BLaER1 treated with 17β-estradiol and CSF1 and Interleukin-3, amounts not matched to agents 10 nM and 100 nM (cell line): ENCODE data around the gene CCDC33.

Experiments used
- H3K27ac ChIP-seq, 11 experiments: shearing (Covaris generic); formaldehyde crosslinking; 2 replicates each; pipeline ENCODE4 v1.8.1; 2022
- H3K27me3 ChIP-seq, 11 experiments: shearing (Covaris generic); formaldehyde crosslinking; 2 replicates each; pipeline ENCODE4 v1.8.1; 2022
- H3K36me3 ChIP-seq, 11 experiments: shearing (Covaris generic); formaldehyde crosslinking; 2 replicates each; pipeline ENCODE4 v1.8.1; 2022
- H3K4me1 ChIP-seq, 10 experiments: shearing (Covaris generic); formaldehyde crosslinking; 2 replicates each; pipeline ENCODE4 v1.8.1; 2022
- H3K4me2 ChIP-seq, 11 experiments: shearing (Covaris generic); formaldehyde crosslinking; 2 replicates each; pipeline ENCODE4 v1.8.1; 2022
- H3K4me3 ChIP-seq, 10 experiments: shearing (Covaris generic); formaldehyde crosslinking; 2 replicates each; pipeline ENCODE4 v1.8.1; 2022
- H3K9ac ChIP-seq, 11 experiments: shearing (Covaris generic); formaldehyde crosslinking; 2 replicates each; pipeline ENCODE4 v1.8.1; 2022
- H3K9me3 ChIP-seq, 11 experiments: shearing (Covaris generic); formaldehyde crosslinking; replicated peaks in 1 of 11; 2 replicates each; pipeline ENCODE4 v1.8.1; 2022
- H4K20me1 ChIP-seq, 11 experiments: shearing (Covaris generic); formaldehyde crosslinking; 2 replicates each; pipeline ENCODE4 v1.8.1; 2022
- Cebpa-rat ChIP-seq, 11 experiments: shearing (Covaris generic); IDR thresholded peaks; 2 replicates each; pipeline ENCODE4 v1.8.1; 2022

Gene CCDC33

DNA sequence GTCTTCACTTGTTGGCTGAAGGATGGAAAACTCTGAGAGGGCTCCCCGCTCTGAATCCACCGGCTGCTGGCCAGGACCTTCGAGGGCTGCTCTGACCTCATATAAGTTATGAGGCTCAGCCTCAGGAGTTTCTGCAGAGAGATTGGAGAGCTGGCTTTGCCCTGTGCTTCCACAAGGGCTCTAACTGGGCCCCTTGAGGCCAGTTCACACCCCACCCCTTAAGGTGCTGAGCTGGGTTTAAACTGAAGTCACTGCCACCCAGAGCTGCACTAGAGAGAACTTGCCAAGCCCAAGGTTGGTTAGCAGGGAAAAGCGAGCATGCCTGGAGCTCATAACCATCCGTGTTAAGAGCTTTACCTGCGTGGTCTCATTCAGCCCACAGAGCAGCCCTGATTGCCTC is 2.8 kb upstream of the CCDC33 start:
- Histone ChIP-seq H3K4me3 (no peak overlapping the region), H3K9me3 (no peaks in the 10 kb centered on the region), H4K20me1 (peaks cover 0 to 4% (median 0%) of the 10 kb centered on the region in 11 experiments; a peak in 2 of 22 replicates), H3K27me3 (no peaks in the 10 kb centered on the region), H3K4me1 (peaks cover 0 to 16% (median 12%) of the 10 kb centered on the region in 10 experiments; a peak in 9 of 20 replicates), H3K9ac (no peak overlapping the region), H3K27ac (no peak overlapping the region), H3K36me3 (no peaks in the 10 kb centered on the region), H3K4me2 (no peak overlapping the region)
- TF ChIP-seq Cebpa-rat (IDR thresholded peaks at IDR 0.05): no peak

DNA sequence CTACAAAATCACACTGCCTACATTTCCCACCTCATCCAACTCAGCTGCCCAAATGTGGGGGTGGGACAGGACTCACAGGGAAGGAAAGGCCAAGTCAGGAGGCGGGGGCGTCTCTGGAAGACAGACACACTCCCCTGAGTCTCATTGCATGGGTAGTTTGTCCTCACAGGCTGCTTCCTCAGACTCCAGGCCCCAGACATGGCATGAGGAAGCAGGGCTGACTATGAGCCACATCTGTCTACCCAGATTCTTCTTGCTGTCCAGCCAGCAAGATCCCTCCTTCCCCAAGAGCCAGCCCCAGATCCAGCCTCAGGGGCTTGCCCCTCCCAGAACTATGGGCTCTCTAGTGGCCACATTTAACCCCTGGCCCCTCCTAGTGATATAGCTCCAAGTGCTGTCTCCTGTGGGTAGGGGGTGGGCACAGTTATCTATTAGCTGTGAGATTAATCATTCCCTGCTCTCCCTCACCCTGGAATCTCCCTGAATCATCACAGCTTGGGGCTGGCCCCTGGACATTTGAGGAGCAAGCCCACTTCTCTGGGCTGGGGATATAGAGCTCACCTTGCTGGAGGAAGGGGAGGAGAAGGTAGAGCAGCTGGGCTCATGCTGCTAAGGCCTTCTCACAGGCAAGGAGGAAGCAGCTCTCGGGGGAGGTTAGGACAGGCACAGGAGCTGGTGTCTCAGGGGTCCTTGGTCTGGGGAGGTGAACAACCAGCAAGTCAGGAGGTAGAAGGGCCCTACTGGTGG is 2.1 kb upstream of the CCDC33 start:
- TF ChIP-seq Cebpa-rat (IDR thresholded peaks at IDR 0.05): no peak
- Histone ChIP-seq H3K4me2 (peak overlapping the region in 6 of 11 experiments; percentile 0 to 39 (median 22); a peak in 7 of 22 replicates), H3K9me3 (no peaks in the 10 kb centered on the region), H3K9ac (no peak overlapping the region), H3K27me3 (no peaks in the 10 kb centered on the region), H3K36me3 (no peaks in the 10 kb centered on the region), H3K4me1 (peaks cover 0 to 16% (median 13%) of the 10 kb centered on the region in 10 experiments; a peak in 9 of 20 replicates), H3K4me3 (no peak overlapping the region), H3K27ac (no peak overlapping the region), H4K20me1 (peaks cover 0 to 4% (median 0%) of the 10 kb centered on the region in 11 experiments; a peak in 2 of 22 replicates)

DNA sequence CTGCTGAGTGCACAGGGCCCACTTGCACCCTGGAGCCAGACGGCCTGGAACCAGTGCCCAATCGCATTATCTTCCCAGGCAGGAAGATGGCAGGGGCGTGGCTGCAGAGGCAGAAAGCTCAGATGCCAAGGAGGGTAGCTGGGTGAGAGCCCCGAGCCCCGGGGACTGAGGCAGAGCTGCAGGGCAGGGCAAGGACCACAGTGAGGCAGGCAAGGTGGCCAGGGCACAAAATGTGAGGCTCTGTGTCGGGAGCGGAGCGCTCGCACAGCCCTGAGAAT is 1.6 kb upstream of the CCDC33 start:
- H3K4me3 ChIP-seq: no peak overlapping the region
- TF ChIP-seq Cebpa-rat (IDR thresholded peaks at IDR 0.05): no peak
- H3K9me3 ChIP-seq: no peaks in the 10 kb centered on the region
- H3K27me3 ChIP-seq: no peaks in the 10 kb centered on the region
- no peak overlapping the region for H3K9ac ChIP-seq
- H3K4me2 ChIP-seq: peak overlapping the region in 6 of 11 experiments; percentile 0 to 39 (median 22); a peak in 7 of 22 replicates
- no peak overlapping the region for H3K27ac ChIP-seq
- peaks cover 0 to 20% (median 15%) of the 10 kb centered on the region in 10 experiments; a peak in 13 of 20 replicates for H3K4me1 ChIP-seq
- H3K36me3 ChIP-seq: no peaks in the 10 kb centered on the region
- peaks cover 0 to 4% (median 0%) of the 10 kb centered on the region in 11 experiments; a peak in 2 of 22 replicates for H4K20me1 ChIP-seq

DNA sequence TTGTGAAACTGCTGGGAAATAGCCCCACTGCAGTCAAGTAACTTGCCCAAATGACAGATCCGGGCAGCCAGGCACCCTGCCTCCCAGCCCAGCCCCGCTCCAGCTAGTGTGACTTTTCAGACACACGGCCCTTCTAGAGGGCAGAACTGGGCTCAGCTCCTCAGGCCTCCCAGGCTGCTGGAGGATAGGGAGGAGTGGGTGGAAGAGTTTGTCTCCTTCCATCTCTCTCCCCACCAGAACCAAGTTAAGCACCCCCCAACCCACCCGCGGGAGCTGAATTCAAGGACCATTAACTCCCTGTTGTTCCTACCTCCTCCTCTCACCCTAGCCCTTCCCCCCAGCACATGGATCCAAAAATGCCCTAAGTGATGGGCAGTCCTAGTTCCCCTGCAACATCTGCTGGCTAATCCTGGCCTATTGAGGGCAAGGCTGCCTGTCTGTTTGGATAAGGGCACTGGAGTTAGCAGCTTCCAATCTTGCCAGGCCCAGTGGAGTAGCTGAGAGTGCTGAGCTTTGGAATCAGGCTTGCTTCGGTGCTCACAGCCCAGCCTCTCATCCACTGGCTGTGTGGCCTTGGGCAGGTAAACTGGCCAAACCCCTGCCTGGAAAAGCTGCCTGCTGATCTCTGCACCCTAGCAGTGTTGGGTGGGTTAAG is 3.1 kb downstream of the CCDC33 start:
- H3K9me3 ChIP-seq: no peaks in the 10 kb centered on the region
- H3K9ac ChIP-seq: no peak overlapping the region
- no peaks in the 10 kb centered on the region for H3K27me3 ChIP-seq
- no peak overlapping the region for H3K4me3 ChIP-seq
- peaks cover 5 to 26% (median 22%) of the 10 kb centered on the region in 10 experiments; a peak in 17 of 20 replicates for H3K4me1 ChIP-seq
- no peak for TF ChIP-seq Cebpa-rat (IDR thresholded peaks at IDR 0.05)
- no peak overlapping the region for H3K27ac ChIP-seq
- peak overlapping the region in 6 of 11 experiments; percentile 40 to 60 (median 56); a peak in 9 of 22 replicates for H3K4me2 ChIP-seq
- H4K20me1 ChIP-seq: peaks cover 0 to 4% (median 0%) of the 10 kb centered on the region in 11 experiments; a peak in 3 of 22 replicates
- no peaks in the 10 kb centered on the region for H3K36me3 ChIP-seq

DNA sequence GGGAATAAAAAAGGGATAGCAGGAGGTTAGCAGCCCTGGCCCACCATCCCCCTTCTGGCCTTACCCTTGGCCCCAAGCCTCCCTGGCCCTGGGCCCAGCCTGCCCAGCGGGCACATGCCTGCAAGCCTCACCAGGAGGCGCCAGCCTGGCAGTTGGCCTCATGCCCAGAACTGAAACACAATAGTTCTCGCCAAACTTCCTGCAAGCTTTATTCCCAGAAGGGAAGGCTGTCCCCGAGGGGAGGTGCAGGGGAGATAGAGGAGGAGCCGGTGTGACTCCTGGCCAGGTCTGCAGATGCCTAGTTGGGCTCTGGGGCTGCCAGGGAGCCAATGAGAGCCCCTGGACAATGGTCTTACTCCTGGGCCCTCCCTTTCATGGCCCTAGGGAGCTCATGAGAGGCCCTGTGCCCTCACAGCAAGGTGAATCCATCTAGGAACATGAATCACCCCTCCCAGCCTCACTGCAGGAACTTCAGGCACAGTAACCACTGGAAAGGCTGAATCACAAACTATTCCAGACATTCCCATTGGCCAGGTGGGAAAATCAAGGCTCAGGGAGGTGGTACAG is 4.0 kb downstream of the CCDC33 start:
- Histone ChIP-seq H3K4me2 (peak overlapping the region; percentile 14 to 60 (median 51)), H3K9me3 (no peaks in the 10 kb centered on the region), H3K9ac (no peak overlapping the region), H3K4me1 (peaks cover 5 to 21% (median 19%) of the 10 kb centered on the region in 10 experiments; a peak in 17 of 20 replicates), H4K20me1 (peaks cover 0 to 4% (median 0%) of the 10 kb centered on the region in 11 experiments; a peak in 4 of 22 replicates), H3K36me3 (no peaks in the 10 kb centered on the region), H3K27me3 (no peaks in the 10 kb centered on the region), H3K4me3 (no peak overlapping the region), H3K27ac (no peak overlapping the region)
- no peak for TF ChIP-seq Cebpa-rat (IDR thresholded peaks at IDR 0.05)

DNA sequence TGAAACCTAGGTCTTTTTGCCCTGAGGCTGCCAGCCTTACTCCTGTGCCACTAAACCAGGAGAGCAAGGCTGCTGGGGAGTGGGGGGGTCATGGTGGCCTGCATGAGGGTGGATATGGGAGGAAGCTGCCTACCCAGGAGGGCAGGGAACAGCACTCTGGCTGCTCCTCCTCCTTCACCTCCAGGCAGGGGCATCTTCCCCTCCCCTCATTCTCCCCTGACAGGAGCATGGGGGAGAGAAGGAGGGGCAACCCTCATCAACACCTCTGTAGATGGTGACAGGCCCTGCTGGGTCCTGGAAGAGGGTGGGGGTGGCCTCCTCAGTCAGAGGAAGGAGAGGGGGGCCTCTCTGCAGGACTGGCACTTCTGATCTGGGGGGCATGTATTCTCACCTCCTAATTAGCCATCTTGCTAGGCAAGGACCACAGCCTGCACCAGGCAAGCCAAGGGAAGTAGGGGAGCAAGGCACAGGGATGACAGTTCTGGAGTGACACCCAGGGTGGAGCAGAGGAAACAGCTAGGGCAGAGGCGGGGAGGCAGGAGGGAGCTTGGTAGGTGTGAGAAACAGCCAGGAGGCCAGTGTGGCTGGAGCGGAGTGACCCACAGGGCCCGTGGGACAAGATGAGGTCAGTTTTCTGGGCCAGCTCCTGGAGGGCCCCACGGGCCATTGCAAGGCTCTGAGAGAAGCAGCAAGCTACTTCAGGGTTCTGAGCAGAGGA is 4.9 kb downstream of the CCDC33 start:
- H3K27ac ChIP-seq: no peak overlapping the region
- no peaks in the 10 kb centered on the region for H3K27me3 ChIP-seq
- no peaks in the 10 kb centered on the region for H3K36me3 ChIP-seq
- no peak overlapping the region for H3K4me3 ChIP-seq
- no peak overlapping the region for H3K9ac ChIP-seq
- TF ChIP-seq Cebpa-rat (IDR thresholded peaks at IDR 0.05): no peak
- peaks cover 5 to 23% (median 19%) of the 10 kb centered on the region in 10 experiments; a peak in 17 of 20 replicates for H3K4me1 ChIP-seq
- H4K20me1 ChIP-seq: peaks cover 0 to 2% (median 0%) of the 10 kb centered on the region in 11 experiments; a peak in 3 of 22 replicates
- 0 out of 22 replicates have a peak overlapping the region, but pooled peaks of 2 of the 11 experiments have one; percentile 51 to 58 for H3K4me2 ChIP-seq
- H3K9me3 ChIP-seq: no peaks in the 10 kb centered on the region

DNA sequence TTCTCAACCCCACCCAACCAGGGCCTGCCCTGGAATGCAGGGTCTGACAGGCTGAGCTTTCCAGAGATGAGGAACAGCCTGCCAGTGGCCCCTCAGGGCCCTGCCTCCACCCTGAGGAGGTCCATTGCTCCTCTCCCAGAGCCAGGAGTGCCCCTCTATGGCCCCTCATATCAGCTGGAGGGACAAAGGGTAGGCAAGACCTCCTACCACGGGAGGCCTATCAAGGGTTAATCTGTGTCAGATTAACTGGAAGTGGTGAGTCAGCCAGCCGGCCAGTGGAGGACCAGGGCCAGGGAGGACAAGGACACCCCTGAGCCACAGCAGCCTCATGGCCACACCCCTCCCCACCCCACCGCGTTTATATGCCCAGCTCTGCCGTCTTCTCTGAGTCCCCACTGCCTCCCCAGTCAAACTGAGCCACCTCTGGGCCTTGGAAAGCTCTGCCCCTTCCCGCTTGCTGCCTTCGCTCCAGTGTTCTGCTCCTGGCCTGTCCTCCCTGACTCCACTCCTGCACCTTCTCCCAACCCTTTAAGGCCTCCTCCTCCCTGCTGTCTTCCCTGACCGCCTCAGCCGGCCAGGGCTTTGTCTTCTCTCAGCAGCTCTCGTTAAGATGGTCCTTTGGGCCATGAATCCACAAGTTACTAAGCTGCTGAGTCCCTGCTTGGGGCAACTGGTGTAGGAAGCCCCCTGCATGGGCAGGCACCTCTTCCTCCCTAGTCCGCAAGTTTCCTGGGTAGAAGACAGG is 6.5 kb downstream of the CCDC33 start:
- H3K27ac ChIP-seq: no peak overlapping the region
- no peak for TF ChIP-seq Cebpa-rat (IDR thresholded peaks at IDR 0.05)
- H3K9me3 ChIP-seq: no peaks in the 10 kb centered on the region
- no peaks in the 10 kb centered on the region for H3K27me3 ChIP-seq
- H3K4me1 ChIP-seq: peaks cover 5 to 21% (median 18%) of the 10 kb centered on the region in 10 experiments; a peak in 17 of 20 replicates
- no peaks in the 10 kb centered on the region; a peak in 2 of 22 replicates for H4K20me1 ChIP-seq
- no peak overlapping the region for H3K9ac ChIP-seq
- H3K36me3 ChIP-seq: no peaks in the 10 kb centered on the region
- H3K4me2 ChIP-seq: no peak overlapping the region
- no peak overlapping the region for H3K4me3 ChIP-seq

DNA sequence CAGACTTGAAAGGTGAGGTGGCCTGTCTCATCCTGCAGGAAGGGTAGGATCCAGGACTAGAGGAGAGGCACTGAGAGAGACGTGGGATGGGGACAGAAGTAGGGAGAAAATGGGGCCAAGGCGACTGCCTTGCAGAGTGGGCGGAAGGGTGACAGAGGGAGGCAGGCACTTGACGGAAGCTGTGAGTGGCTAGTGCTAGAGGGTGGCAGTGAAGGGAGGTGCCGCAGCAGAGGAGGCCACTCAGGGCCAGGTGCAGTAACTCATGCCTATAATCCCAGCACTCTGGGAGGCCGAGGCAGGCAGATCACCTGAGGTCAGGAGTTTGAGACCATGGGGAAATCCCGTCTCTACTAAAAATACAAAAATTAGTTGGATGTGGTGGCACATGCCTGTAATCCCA is 7.3 kb downstream of the CCDC33 start:
- no peak overlapping the region for H3K9ac ChIP-seq
- no peak overlapping the region for H3K4me2 ChIP-seq
- H3K4me1 ChIP-seq: peaks cover 5 to 21% (median 18%) of the 10 kb centered on the region in 10 experiments; a peak in 17 of 20 replicates
- H3K4me3 ChIP-seq: no peak overlapping the region
- no peaks in the 10 kb centered on the region; a peak in 2 of 22 replicates for H4K20me1 ChIP-seq
- H3K36me3 ChIP-seq: no peaks in the 10 kb centered on the region
- H3K27me3 ChIP-seq: no peaks in the 10 kb centered on the region
- H3K9me3 ChIP-seq: no peaks in the 10 kb centered on the region
- no peak overlapping the region for H3K27ac ChIP-seq
- TF ChIP-seq Cebpa-rat (IDR thresholded peaks at IDR 0.05): no peak
